ENCODE data around the gene SLC39A11.

The SLC39A11 gene

DNA sequence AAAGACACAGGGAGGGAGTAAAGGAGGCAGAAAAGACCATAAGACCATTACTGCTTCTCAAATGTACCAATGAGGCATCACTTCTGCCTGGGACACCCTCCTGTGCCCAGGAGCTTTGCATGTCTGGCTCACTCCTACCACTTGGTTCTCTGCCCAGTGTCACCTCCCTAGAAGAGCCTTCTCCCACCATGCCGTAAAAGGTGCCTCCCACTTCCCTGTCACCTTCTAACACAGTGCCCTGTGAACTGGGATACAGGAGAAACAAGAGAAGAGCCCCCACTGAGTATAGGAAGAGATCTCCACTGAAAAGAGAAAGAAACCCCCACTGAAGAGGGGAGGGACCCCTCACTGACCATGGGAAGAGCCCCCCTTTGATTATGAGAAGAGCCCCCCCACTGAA, 486.9 kb downstream of the SLC39A11 start:
- DNase-seq, result no peak

- DNase-seq, result no peak
Measured at GRCh38 chr17:72604518-72604917, 488.0 kb downstream of the SLC39A11 start.

DNA sequence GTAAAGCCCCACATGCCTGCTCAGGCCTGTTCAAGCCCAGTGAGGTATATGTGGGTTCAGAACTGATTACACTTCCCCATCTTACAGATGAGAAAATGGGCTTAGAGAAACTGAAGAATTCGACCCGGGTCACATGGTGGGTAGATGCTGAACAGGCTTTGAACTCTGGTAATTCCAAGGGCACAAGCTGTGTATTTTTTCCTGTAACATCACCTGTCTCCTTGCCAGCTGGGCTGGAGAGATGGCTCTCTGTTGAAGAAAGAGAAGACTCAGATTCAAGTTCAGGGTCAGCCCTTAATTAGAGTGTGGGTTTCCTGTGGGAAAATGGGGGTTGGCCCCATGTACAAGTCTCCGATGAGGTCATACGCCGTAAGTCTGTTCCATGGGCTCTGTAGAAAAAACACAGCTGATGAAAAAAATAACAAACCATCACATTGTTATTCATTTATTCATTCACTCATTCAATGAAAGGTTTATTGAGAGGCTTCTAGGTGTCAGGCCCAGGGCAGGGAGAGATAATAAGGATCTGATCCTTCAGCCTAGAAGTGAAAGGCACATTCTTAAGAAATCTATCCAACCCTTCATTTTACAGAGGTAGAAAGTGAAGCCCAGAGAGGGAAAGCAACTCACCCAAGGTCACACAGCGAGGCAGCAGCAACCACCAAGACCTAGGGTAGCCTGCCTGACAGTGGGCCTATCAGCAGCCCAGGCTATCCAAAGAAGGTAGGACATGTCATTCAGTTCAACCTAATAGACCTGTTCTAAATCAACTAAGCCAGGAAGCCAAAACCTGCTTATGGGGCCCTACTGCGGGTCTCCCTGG, 488.9 kb downstream of the SLC39A11 start:
- no peak for DNase-seq

DNA sequence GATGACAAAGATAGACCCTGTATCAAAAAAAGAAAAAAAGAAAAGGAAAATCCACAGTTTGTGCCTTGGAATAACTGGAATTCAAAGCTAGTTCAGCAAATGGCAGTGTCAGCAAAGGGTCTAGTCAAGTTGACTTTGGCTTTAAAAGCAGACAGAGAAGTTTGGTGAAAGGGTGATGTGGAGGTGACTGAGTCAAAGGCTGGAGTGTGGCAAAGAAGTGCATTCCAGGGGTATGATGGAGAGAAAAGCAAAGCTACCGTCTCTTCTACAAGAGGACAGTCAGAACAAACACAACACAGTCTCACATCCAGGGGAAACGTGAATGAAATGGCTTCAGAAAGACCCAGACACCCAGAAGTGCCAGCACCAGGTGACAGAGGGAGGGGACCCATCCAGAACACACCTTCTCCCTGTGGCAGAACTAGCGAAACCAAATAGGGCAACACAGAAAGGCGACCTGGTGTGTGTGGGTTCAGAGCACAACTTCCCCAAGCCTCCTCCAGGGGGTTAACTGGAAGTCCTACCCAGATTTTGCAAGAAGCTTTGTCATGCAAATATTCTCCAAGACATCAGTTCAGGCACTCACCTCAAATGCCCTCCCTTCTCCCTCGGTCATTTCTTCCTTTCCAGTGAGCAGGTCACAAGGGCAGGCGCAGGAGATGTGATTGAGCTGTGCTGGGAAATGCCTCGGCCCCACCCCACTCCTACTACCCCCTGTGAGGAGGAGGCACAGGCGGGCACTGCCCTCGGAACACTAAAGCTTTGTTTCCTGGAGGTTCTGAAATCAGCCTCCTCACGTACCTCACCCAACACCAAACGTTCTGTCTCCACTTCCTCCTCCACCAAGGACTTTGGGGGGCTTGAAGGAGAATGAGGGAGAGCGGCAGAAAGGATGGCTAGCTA, 489.7 kb downstream of the SLC39A11 start:
- no peak for DNase-seq

- DNase-seq, result no peak
Measured at GRCh38 chr17:72600934-72601333, 491.6 kb downstream of the SLC39A11 start.

DNA sequence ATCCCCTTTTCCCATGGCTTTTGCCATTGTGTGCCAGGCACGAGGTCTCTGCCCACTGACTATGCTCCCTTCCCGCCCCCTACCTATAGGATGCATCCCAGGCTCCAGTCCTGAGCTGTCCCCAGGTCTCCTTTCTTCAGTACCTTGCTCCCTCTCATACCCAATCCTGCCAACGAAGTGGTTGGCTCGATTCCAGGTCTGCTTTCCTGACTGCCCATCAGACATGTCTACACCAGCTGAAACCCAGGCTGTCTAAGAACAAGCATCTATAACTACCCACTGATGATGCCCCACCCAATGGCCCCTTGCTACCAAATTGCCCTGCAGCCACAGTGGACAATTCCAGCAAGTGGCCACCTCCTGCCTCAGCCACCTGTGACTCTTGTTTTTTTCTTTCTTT, 492.6 kb downstream of the SLC39A11 start:
- no peak for DNase-seq

DNA sequence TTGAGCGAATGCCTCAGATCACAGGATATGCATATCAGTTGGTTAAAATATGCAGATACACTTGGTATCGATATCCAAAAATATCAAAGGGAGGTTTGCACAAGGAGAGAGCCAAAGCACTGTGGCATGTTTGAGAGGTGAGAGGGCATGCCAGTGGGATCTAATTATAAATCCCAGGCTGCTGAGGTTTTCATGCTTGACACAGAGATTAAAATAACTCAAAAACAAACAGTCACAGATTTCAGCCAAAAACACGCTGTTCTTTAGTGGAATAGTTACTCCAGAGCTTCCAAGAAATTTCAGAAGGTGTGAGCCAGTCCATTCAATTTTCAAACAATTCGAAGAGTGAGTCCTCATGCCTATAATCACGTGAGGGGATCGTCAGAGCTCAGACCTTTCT, 493.8 kb downstream of the SLC39A11 start:
- no peak for DNase-seq

GRCh38 chr17:72597354-72598087, 495.0 kb downstream of the SLC39A11 start:
- DNase-seq, result no peak

Data from stimulated activated CD4-positive, alpha-beta T cell treated with anti-CD3 and anti-CD28 coated beads, Interleukin-2, amount 100 ng/mL, for 24 hours (primary cell).